HEK293 (cell line): ENCODE measurements around the gene ZMYND10.

Experiments used
- CTCF ChIA-PET: fragments of 350-600 bp; formaldehyde crosslinking; extraction: SDS; loops from one replicate; lab custom pipeline; 2021; ENCODE audit warnings: antibody characterized with exemption; lab: Yijun Ruan, JAX
- POLR2A ChIA-PET: fragments of 300-600 bp; formaldehyde crosslinking; extraction: SDS; loops from one replicate; lab custom pipeline; 2020; ENCODE audit warnings: antibody characterized with exemption, inconsistent platforms; lab: Yijun Ruan, JAX
- H3K27ac ChIP-seq: fragments of 200-500 bp; sonication (Bioruptor generic); 2 replicates; pipeline ENCODE4 v1.5.1; 2014; ENCODE audit warnings: low read depth, low read length, control low read depth, inconsistent platforms; ENCODE audit errors: extremely low read depth
- H3K36me3 ChIP-seq, 2 experiments: fragments of 200-500 bp in 1 of 2; sonication (Bioruptor generic) in 1 of 2; 1 replicate in 1 of 2; 2 replicates in 1 of 2; pipeline ENCODE4 v1.5.1; 2014 to 2017; ENCODE audit warnings: inconsistent platforms in 2 of 2, low read length in 2 of 2; ENCODE audit not compliant: control insufficient read depth in 2 of 2, insufficient read depth in 1 of 2
- H3K4me1 ChIP-seq: fragments of 200-500 bp; sonication (Bioruptor generic); 2 replicates; pipeline ENCODE4 v1.5.1; 2014; ENCODE audit warnings: mild to moderate bottlenecking, low read length, inconsistent platforms; ENCODE audit not compliant: control insufficient read depth, insufficient read depth
- H3K4me3 ChIP-seq: 2 replicates; pipeline ENCODE4 v1.5.1; 2011; ENCODE audit warnings: low read depth, mild to moderate bottlenecking, control low read depth, low read length, moderate library complexity
- H3K9me3 ChIP-seq: fragments of 200-500 bp; sonication (Bioruptor generic); 2 replicates; pipeline ENCODE4 v1.5.1; 2014; ENCODE audit warnings: low read depth, low read length, inconsistent platforms; ENCODE audit not compliant: control insufficient read depth, insufficient read depth
- KLF16 ChIP-seq: fragments of 450-650 bp; formaldehyde crosslinking; IDR thresholded peaks from 2 replicates; pipeline ENCODE4 v1.5.1; 2017; ENCODE audit warnings: missing biosample characterization, missing genetic modification characterization
- KLF17 ChIP-seq: fragments of 450-650 bp; formaldehyde crosslinking; IDR thresholded peaks from 2 replicates; pipeline ENCODE4 v1.5.1; 2016; ENCODE audit warnings: missing biosample characterization, missing genetic modification characterization
- PRDM1 ChIP-seq: fragments of 450-650 bp; formaldehyde crosslinking; IDR thresholded peaks from 2 replicates; pipeline ENCODE4; 2016; ENCODE audit warnings: missing biosample characterization, missing genetic modification characterization
- REPIN1 ChIP-seq: fragments of 450-650 bp; formaldehyde crosslinking; IDR thresholded peaks from 2 replicates; pipeline ENCODE4 v1.5.1; 2017; ENCODE audit warnings: missing biosample characterization, missing genetic modification characterization, low read depth
- SCRT2 ChIP-seq: fragments of 450-650 bp; formaldehyde crosslinking; IDR thresholded peaks from 2 replicates; pipeline ENCODE4 v1.5.1; 2016; ENCODE audit warnings: missing biosample characterization, missing genetic modification characterization
- ZBTB11 ChIP-seq: fragments of 450-650 bp; formaldehyde crosslinking; conservative IDR thresholded peaks from 2 replicates; pipeline ENCODE4 v1.5.1; 2016; ENCODE audit warnings: low read depth, missing biosample characterization, missing genetic modification characterization
- ZBTB20 ChIP-seq: fragments of 450-650 bp; formaldehyde crosslinking; IDR thresholded peaks from 2 replicates; pipeline ENCODE4 v1.5.1; 2016; ENCODE audit warnings: missing biosample characterization, missing genetic modification characterization
- ZNF112 ChIP-seq: fragments of 450-650 bp; formaldehyde crosslinking; IDR thresholded peaks from 2 replicates; pipeline ENCODE4 v1.5.0; 2017; ENCODE audit warnings: missing biosample characterization, missing genetic modification characterization
- ZNF157 ChIP-seq: fragments of 450-650 bp; formaldehyde crosslinking; IDR thresholded peaks from 2 replicates; pipeline ENCODE4 v1.5.1; 2016; ENCODE audit warnings: missing biosample characterization, missing genetic modification characterization
- ZNF202 ChIP-seq: fragments of 450-650 bp; formaldehyde crosslinking; IDR thresholded peaks from 2 replicates; pipeline ENCODE4 v1.5.1; 2016; ENCODE audit warnings: missing biosample characterization, missing genetic modification characterization, borderline replicate concordance
- ZNF223 ChIP-seq: fragments of 450-650 bp; formaldehyde crosslinking; IDR thresholded peaks from 2 replicates; pipeline ENCODE4 v1.5.1; 2016; ENCODE audit warnings: missing biosample characterization, missing genetic modification characterization
- ZNF248 ChIP-seq: fragments of 450-650 bp; formaldehyde crosslinking; IDR thresholded peaks from 2 replicates; pipeline ENCODE4 v1.5.1; 2017; ENCODE audit warnings: missing biosample characterization, missing genetic modification characterization
- ZNF311 ChIP-seq: fragments of 450-650 bp; formaldehyde crosslinking; IDR thresholded peaks from 2 replicates; pipeline ENCODE4 v1.5.1; 2017; ENCODE audit warnings: missing biosample characterization, missing genetic modification characterization, borderline replicate concordance
- ZNF324 ChIP-seq: fragments of 450-650 bp; formaldehyde crosslinking; IDR thresholded peaks from 2 replicates; pipeline ENCODE4 v1.5.1; 2016; ENCODE audit warnings: missing biosample characterization, missing genetic modification characterization
- ZNF335 ChIP-seq: fragments of 450-650 bp; formaldehyde crosslinking; conservative IDR thresholded peaks from 2 replicates; pipeline ENCODE4 v1.5.1; 2016; ENCODE audit warnings: missing biosample characterization, missing genetic modification characterization
- ZNF404 ChIP-seq: fragments of 450-650 bp; formaldehyde crosslinking; IDR thresholded peaks from 2 replicates; pipeline ENCODE4 v1.5.1; 2017; ENCODE audit warnings: missing biosample characterization, missing genetic modification characterization
- ZNF521 ChIP-seq: fragments of 450-650 bp; formaldehyde crosslinking; IDR thresholded peaks from 2 replicates; pipeline ENCODE4 v1.5.1; 2017; ENCODE audit warnings: missing biosample characterization, mild to moderate bottlenecking, missing genetic modification characterization
- ZNF600 ChIP-seq: fragments of 450-650 bp; formaldehyde crosslinking; IDR thresholded peaks from 2 replicates; pipeline ENCODE4 v1.5.1; 2016; ENCODE audit warnings: missing biosample characterization, missing genetic modification characterization
- ZNF610 ChIP-seq: fragments of 450-650 bp; formaldehyde crosslinking; IDR thresholded peaks from 2 replicates; pipeline ENCODE4 v1.5.1; 2016; ENCODE audit warnings: missing biosample characterization, missing genetic modification characterization, borderline replicate concordance
- ZNF701 ChIP-seq: fragments of 450-650 bp; formaldehyde crosslinking; IDR thresholded peaks from 2 replicates; pipeline ENCODE4 v1.5.1; 2016; ENCODE audit warnings: missing biosample characterization, missing genetic modification characterization
- ZNF76 ChIP-seq: fragments of 450-650 bp; formaldehyde crosslinking; IDR thresholded peaks from 2 replicates; pipeline ENCODE4; 2016; ENCODE audit warnings: low read depth, missing biosample characterization, missing genetic modification characterization, borderline replicate concordance
- ZNF776 ChIP-seq: fragments of 450-650 bp; formaldehyde crosslinking; IDR thresholded peaks from 2 replicates; pipeline ENCODE4 v1.5.0; 2017; ENCODE audit warnings: missing biosample characterization, missing genetic modification characterization, borderline replicate concordance
- ZSCAN16 ChIP-seq: fragments of 450-650 bp; formaldehyde crosslinking; IDR thresholded peaks from 2 replicates; pipeline ENCODE4 v1.5.1; 2016; ENCODE audit warnings: missing biosample characterization, missing genetic modification characterization

Gene ZMYND10

GRCh38 chr3:50336452-50337174 is 8.9 kb downstream of the ZMYND10 start:
- Histone ChIP-seq H3K36me3 (peaks cover 3 to 35% of the 10 kb centered on the region in 2 experiments; a peak in 2 of 3 replicates), H3K9me3 (no peaks in the 10 kb centered on the region), H3K4me1 (no peaks in the 10 kb centered on the region; the same call in 1 of the 2 replicates), H3K4me3 (peak overlapping the region; percentile 96), H3K27ac (peak overlapping the region; percentile 88)
- TF ChIP-seq ZNF324 (tag by site-specific recombination) (no peak), ZNF335 (tag by site-specific recombination) (peak; percentile 35), KLF17 (tag by site-specific recombination) (no peak), ZNF701 (tag by site-specific recombination) (no peak), ZNF202 (tag by site-specific recombination) (no peak), ZNF404 (tag by site-specific recombination) (no peak), ZNF521 (tag by site-specific recombination) (no peak), ZSCAN16 (0 out of 2 replicates have a peak, but pooled peaks have one; percentile 26), ZNF223 (tag by site-specific recombination) (peak; percentile 97), KLF16 (tag by site-specific recombination) (no peak; the same call in 1 of the 2 replicates), ZBTB20 (peak; percentile 99), ZNF311 (tag by site-specific recombination) (no peak), REPIN1 (tag by site-specific recombination) (0 out of 2 replicates have a peak, but pooled peaks have one; percentile 40), ZBTB11 (tag by site-specific recombination) (0 out of 2 replicates have a peak, but pooled peaks have one; percentile 17), PRDM1 (tag by site-specific recombination) (no peak), ZNF76 (tag by site-specific recombination) (0 out of 2 replicates have a peak, but pooled peaks have one; percentile 13), SCRT2 (no peak), ZNF248 (tag by site-specific recombination) (no peak), ZNF112 (tag by site-specific recombination) (no peak)
- ChIA-PET POLR2A (interaction anchor here (0.6 to 2.7 kb wide), 26 partner anchors 8 to 1060 kb away, joined by 3 to 63 read pairs (median 6); partner anchors contain the start of genes CYB561D2, GNAI2, HEMK1 and HYAL2), CTCF (interaction anchor here (0.7 to 2.6 kb wide), 9 partner anchors 8 to 206 kb away, joined by 3 to 13 read pairs (median 4); partner anchors contain the start of gene TUSC2)

- H3K36me3 ChIP-seq = peaks cover 3 to 51% of the 10 kb centered on the region in 2 experiments
- no peaks in the 10 kb centered on the region; the same call in 1 of the 2 replicates for H3K4me1 ChIP-seq
- POLR2A ChIA-PET = interaction anchor here (0.9 to 2.2 kb wide), 2 partner anchors 35 to 70 kb away, joined by 3 to 4 read pairs; partner anchors contain the start of genes HYAL3 and NAA80
- H3K27ac ChIP-seq = no peak overlapping the region
- H3K4me3 ChIP-seq = no peak overlapping the region
- no peaks in the 10 kb centered on the region for H3K9me3 ChIP-seq
- CTCF ChIA-PET = interaction anchor here (1.0 to 1.6 kb wide), 2 partner anchors 11 to 209 kb away, joined by 4 to 5 read pairs; no protein-coding TSS in a partner anchor
- TF ChIP-seq ZNF776 (no peak), ZNF600 (tag by site-specific recombination) (0 out of 2 replicates have a peak, but pooled peaks have one; percentile 11), ZNF157 (tag by site-specific recombination) (no peak), ZNF610 (tag by site-specific recombination) (no peak)
Measured at GRCh38 chr3:50334339-50335075, 11.0 kb downstream of the ZMYND10 start.
